GM12878 (cell line): ENCODE measurements around the gene CELF6. TPM values are rescaled to one million over a fixed set of nuclear protein-coding genes. Genes with fewer than 3 reads are reported as not detected.

Experiments
- ATAC-seq: fragments of 200-7000 bp; cut with Tn5 transposase; 3 replicates; pipeline ENCODE4 v1.9.1; 2020; ENCODE audit warnings: mild to moderate bottlenecking, moderate library complexity
- BruUV-seq: library from RNA; stranded (reverse); fragments of 400-500 nt; replicated peaks from 2 replicates; lab custom pipeline; 2021; lab: Mats Ljungman, UMichigan
- CTCF ChIA-PET: fragments of 300-600 bp; sonication (Branson Sonifier 250); formaldehyde crosslinking; extraction: SDS; loops from one replicate; lab custom pipeline; 2021; ENCODE audit warnings: inconsistent platforms; lab: Yijun Ruan, JAX
- POLR2A ChIA-PET: fragments of 350-600 bp; formaldehyde crosslinking; extraction: SDS; loops from one replicate; lab custom pipeline; 2021; ENCODE audit warnings: inconsistent platforms; lab: Charles Lee
- RAD21 ChIA-PET: fragments of 300-600 bp; sonication (Branson Sonifier 250); formaldehyde crosslinking; loops from one replicate; lab custom pipeline; 2023; ENCODE audit warnings: antibody characterized with exemption; ENCODE audit not compliant: unreplicated experiment; lab: Charles Lee
- SMC1A ChIA-PET: fragments of 300-600 bp; sonication (Branson Sonifier 250); formaldehyde crosslinking; loops from one replicate; lab custom pipeline; 2023; ENCODE audit not compliant: unreplicated experiment, uncharacterized antibody; lab: Charles Lee
- DNase-seq: peaks from one replicate; pipeline ENCODE4 v3.0.0-alpha.2; 2011; ENCODE audit warnings: low read depth, low spot score
- FAIRE-seq: peaks from 3 replicates; lab custom pipeline; 2011; peaks lifted over from hg19 to GRCh38; lab: Jason Lieb, UNC
- H2AFZ ChIP-seq: 2 replicates; pipeline ENCODE4 v1.6.0; 2011; ENCODE audit warnings: low read depth, low read length, control low read depth; ENCODE audit not compliant: control insufficient read depth
- H3K27ac ChIP-seq: 2 replicates; pipeline ENCODE4 v1.5.1; 2011; ENCODE audit warnings: control low read depth; ENCODE audit not compliant: control insufficient read depth, insufficient read depth
- H3K27me3 ChIP-seq, 2 experiments: replicated peaks in 1 of 2; 2 replicates each; pipeline versions ENCODE4 v1.6.0 to v1.6.1; 2011; ENCODE audit warnings: low read length in 1 of 2; ENCODE audit not compliant: control insufficient read depth in 2 of 2, insufficient read depth in 2 of 2
- H3K36me3 ChIP-seq, 2 experiments: 2 replicates each; pipeline ENCODE4 v1.5.1; 2011; ENCODE audit warnings: low read length in 1 of 2; ENCODE audit not compliant: control insufficient read depth in 2 of 2, insufficient read depth in 2 of 2
- H3K4me1 ChIP-seq: 2 replicates; pipeline ENCODE4 v1.6.1; 2011; ENCODE audit warnings: mild to moderate bottlenecking, low read length, moderate library complexity, mixed read lengths; ENCODE audit not compliant: control insufficient read depth, insufficient read depth
- H3K4me2 ChIP-seq: 2 replicates; pipeline ENCODE4 v1.6.0; 2011; ENCODE audit warnings: control low read depth; ENCODE audit not compliant: control insufficient read depth, insufficient read depth
- H3K4me3 ChIP-seq: fragments of 200-600 bp; sonication (generic); 2 replicates; pipeline ENCODE4 v1.5.1; 2016
- H3K79me2 ChIP-seq: 2 replicates; pipeline ENCODE4 v1.6.0; 2011; ENCODE audit warnings: low read length; ENCODE audit not compliant: control insufficient read depth, insufficient read depth
- H3K9ac ChIP-seq: 2 replicates; pipeline ENCODE4 v1.8.0; 2011; ENCODE audit warnings: low read length, control low read depth, mixed read lengths; ENCODE audit not compliant: control insufficient read depth, insufficient read depth
- H3K9me3 ChIP-seq: replicated peaks from 3 replicates; pipeline ENCODE4 v1.5.1; 2011; ENCODE audit warnings: mild to moderate bottlenecking, low read length; ENCODE audit not compliant: control insufficient read depth, insufficient read depth
- H4K20me1 ChIP-seq: 2 replicates; pipeline ENCODE4 v1.6.0; 2011; ENCODE audit not compliant: control insufficient read depth, insufficient read depth
- ASH2L ChIP-seq: fragments of 300-600, 200-600 bp; sonication (generic); IDR thresholded peaks from 2 replicates; pipeline ENCODE4 v1.6.1; 2017; ENCODE audit warnings: low read depth, mild to moderate bottlenecking, borderline replicate concordance
- BMI1 ChIP-seq: fragments of 450-650 bp; IDR thresholded peaks from 2 replicates; pipeline ENCODE4 v1.6.1; 2016; ENCODE audit warnings: mild to moderate bottlenecking, moderate library complexity, borderline replicate concordance
- CBFB ChIP-seq: IDR thresholded peaks from 2 replicates; pipeline ENCODE4 v1.6.1; 2016; ENCODE audit warnings: antibody characterized with exemption, low read depth
- CBX5 ChIP-seq: sonication (generic); IDR thresholded peaks from 2 replicates; pipeline ENCODE4 v1.6.1; 2016; ENCODE audit warnings: low read depth, moderate library complexity, mild to moderate bottlenecking, inconsistent platforms
- CHD1 ChIP-seq: IDR thresholded peaks from 2 replicates; pipeline ENCODE4 v1.6.1; 2012; ENCODE audit warnings: low read depth, low read length, improper control_type of control experiment
- CHD2 ChIP-seq: IDR thresholded peaks from 2 replicates; pipeline ENCODE4 v1.6.1; 2011; ENCODE audit warnings: low read depth, low read length, improper control_type of control experiment, borderline replicate concordance
- CTCF ChIP-seq, 3 experiments: IDR thresholded peaks in 2 of 3; conservative IDR thresholded peaks in 1 of 3; 2 replicates each; pipeline ENCODE4 v1.5.1; 2011; ENCODE audit warnings: low read depth in 3 of 3, low read length in 3 of 3, mild to moderate bottlenecking in 3 of 3, control low read depth in 2 of 3, moderate library complexity in 2 of 3, inconsistent platforms in 1 of 3, mixed read lengths in 1 of 3; ENCODE audit not compliant: control insufficient read depth in 2 of 3, insufficient read depth in 1 of 3; ENCODE audit errors: extremely low read depth in 1 of 3
- EGR1 ChIP-seq, 2 experiments: IDR thresholded peaks; 1 replicate in 1 of 2; 2 replicates in 1 of 2; pipeline ENCODE4 v1.6.1; 2011 to 2012; ENCODE audit warnings: low read depth in 2 of 2, low read length in 2 of 2, borderline replicate concordance in 1 of 2, mild to moderate bottlenecking in 1 of 2, moderate library complexity in 1 of 2
- HDAC2 ChIP-seq: fragments of 200-600 bp; sonication (generic); IDR thresholded peaks from 2 replicates; pipeline ENCODE4 v1.6.1; 2017
- KAT2A ChIP-seq: conservative IDR thresholded peaks from 2 replicates; pipeline ENCODE4 v1.6.1; 2011; ENCODE audit warnings: low read depth, low read length; ENCODE audit not compliant: control insufficient read depth
- LARP7 ChIP-seq: fragments of 450-650 bp; IDR thresholded peaks from 2 replicates; pipeline ENCODE4 v1.6.1; 2017; ENCODE audit warnings: mild to moderate bottlenecking
- MEF2A ChIP-seq: IDR thresholded peaks from 2 replicates; pipeline ENCODE4 v1.6.1; 2011; ENCODE audit warnings: low read depth, mild to moderate bottlenecking, low read length, moderate library complexity; ENCODE audit not compliant: insufficient read depth
- PAX8 ChIP-seq: fragments of 450-650 bp; IDR thresholded peaks from 2 replicates; pipeline ENCODE4 v1.6.1; 2017; ENCODE audit warnings: mild to moderate bottlenecking, moderate library complexity
- RAD51 ChIP-seq: fragments of 450-650 bp; IDR thresholded peaks from 2 replicates; pipeline ENCODE4 v1.6.1; 2016; ENCODE audit warnings: moderate library complexity, mild to moderate bottlenecking, inconsistent platforms
- SMARCA5 ChIP-seq: fragments of 450-650 bp; IDR thresholded peaks from 2 replicates; pipeline ENCODE4 v1.6.1; 2017; ENCODE audit warnings: mild to moderate bottlenecking
- SPI1 ChIP-seq: IDR thresholded peaks from 2 replicates; pipeline ENCODE4 v1.6.1; 2011; ENCODE audit warnings: low read depth, mild to moderate bottlenecking, low read length, moderate library complexity, borderline replicate concordance; ENCODE audit not compliant: insufficient read depth
- WGBS: methylation state at CpG from one replicate; pipeline ENCODE4 v1.1.6; 2016; ENCODE audit warnings: low lambda C conversion rate; ENCODE audit not compliant: insufficient replicate concordance, insufficient coverage; ENCODE audit errors: missing lambda C conversion rate; 5-methylcytosine and 5-hydroxymethylcytosine counted together
- in situ Hi-C: fragments of 300-500 bp; cut with MboI; formaldehyde crosslinking; loops from 9 replicates; pipeline ENCODE4 v1.14.3; 2018; ENCODE audit warnings: mixed read lengths
- intact Hi-C: fragments of 100-400 bp; cut with micrococcal nuclease; formaldehyde crosslinking; loops from one replicate; pipeline ENCODE4 v1.14.2; 2022; ENCODE audit not compliant: unreplicated experiment
- polyA plus RNA-seq, 11 experiments: library from polyadenylated mRNA; depleted of rRNA in 4 of 11; unstranded in 6 of 11; stranded (reverse) in 5 of 11; fragments of >200 nt; fragmentation: Nextera tagmentation in 4 of 11; fragmentation: Illumina TruSeq in 1 of 11; extraction: Ambion mirVana in 4 of 11; extraction: Trizol in 1 of 11; gene quantifications; 1 replicate in 1 of 11; 2 replicates in 10 of 11; pipeline versions ENCODE4 v1.2.1 to v1.2.3, GENCODE V29; 2011 to 2016; ENCODE audit warnings: inconsistent platforms in 2 of 11, missing spikeins in 2 of 11, low read depth in 1 of 11
- total RNA-seq, 4 experiments: library from RNA; depleted of rRNA in 3 of 4; stranded (reverse); fragments of >200 nt in 3 of 4; fragmentation: Illumina TruSeq in 1 of 4; extraction: Trizol in 1 of 4; gene quantifications; 2 replicates each; pipeline versions ENCODE4 v1.2.1 to v1.2.3, GENCODE V29; 2013 to 2021

CELF6 gene
- total and polyA plus RNA-seq, 10 of the 15 experiments (the other 5 are each of a cell fraction or from before 2014, with no cell fraction given), result 0.06 to 0.54 (median 0.23) TPM; not detected in 1

- 79% methylated on average over 1 of the region's 1 CpG for WGBS
- ChIA-PET RAD21 (interaction anchor here (0.5 to 0.8 kb wide), 2 partner anchors 8 to 85 kb away, joined by 3 read pairs; no protein-coding TSS in a partner anchor), SMC1A (interaction anchor here (1.0 to 1.6 kb wide), 2 partner anchors 58 to 84 kb away, joined by 4 to 6 read pairs; no protein-coding TSS in a partner anchor), POLR2A (no interaction called here), CTCF (interaction anchor here (0.6 to 1.9 kb wide), 5 partner anchors 11 to 541 kb away, joined by 3 to 15 read pairs (median 4); no protein-coding TSS in a partner anchor)
- Histone ChIP-seq H3K4me3 (no peak overlapping the region), H3K4me2 (no peak overlapping the region), H3K27ac (no peak overlapping the region), H3K4me1 (no peaks in the 10 kb centered on the region), H3K9ac (no peak overlapping the region), H3K36me3 (no peaks in the 10 kb centered on the region), H3K9me3 (no peaks in the 10 kb centered on the region), H4K20me1 (no peaks in the 10 kb centered on the region), H2AFZ (no peak overlapping the region), H3K79me2 (no peaks in the 10 kb centered on the region), H3K27me3 (no peaks in the 10 kb centered on the region)
- no peak for DNase-seq
- ATAC-seq, result no peak
- FAIRE-seq, result no peak
- TF ChIP-seq CTCF (IDR thresholded peaks at IDR 0.05 in 2 of 3, conservative IDR thresholded peaks at IDR 0.05 in 1 of 3; ENCODE audit: control insufficient read depth in 2 of 3, extremely low read depth in 1 of 3, insufficient read depth in 1 of 3, low read depth in 3 of 3, low read length in 3 of 3), result no peak
- TF ChIP-seq MEF2A, result no peak
- no peak for TF ChIP-seq SPI1
- TF ChIP-seq PAX8, result no peak
- TF ChIP-seq CHD1, result no peak
- no peak for TF ChIP-seq LARP7
- TF ChIP-seq CBX5, result no peak
- no peak for TF ChIP-seq BMI1
- no peak for TF ChIP-seq RAD51
- no peak for TF ChIP-seq CHD2
- no peak for TF ChIP-seq ASH2L
- no peak for TF ChIP-seq HDAC2
- TF ChIP-seq KAT2A, result no peak
- TF ChIP-seq CBFB, result no peak
- no peak for TF ChIP-seq SMARCA5
- no peak for TF ChIP-seq EGR1 (IDR thresholded peaks at IDR 0.05; ENCODE audit: borderline replicate concordance in 1 of 2, low read depth in 2 of 2, low read length in 2 of 2)
- in situ Hi-C loops, result no loop called here
- intact Hi-C loops, result loop anchor here (5.0 kb wide), 1 partner anchor 87 kb away; the partner anchor contains the start of gene GRAMD2A
- no TSS peak for BruUV-seq
These were observed 35.2 kb downstream of the CELF6 start for GRCh38 chr15:72284781-72285180.
